Embryonic facial prominence (tissue), 1 donor: ENCODE results near the gene BCL2L11.

ENCODE experiments used
- DNase-seq: peaks from one replicate; pipeline ENCODE4 v3.0.0-alpha.2; 2016; ENCODE audit errors: extremely low spot score

The BCL2L11 gene

GRCh38 chr2:111168528-111169239, 48.0 kb downstream of the BCL2L11 start:
- no peak for DNase-seq

GRCh38 chr2:111169268-111169667, 48.6 kb downstream of the BCL2L11 start:
- no peak for DNase-seq

GRCh38 chr2:111169924-111170323, 49.2 kb downstream of the BCL2L11 start:
- no peak for DNase-seq

- no peak for DNase-seq
Observed at GRCh38 chr2:111171337-111171930, 50.7 kb downstream of the BCL2L11 start.

GRCh38 chr2:111172666-111173065, 52.0 kb downstream of the BCL2L11 start:
- DNase-seq, result no peak

- no peak for DNase-seq
Observed at GRCh38 chr2:111173338-111173737, 52.6 kb downstream of the BCL2L11 start.

GRCh38 chr2:111173856-111174255, 53.1 kb downstream of the BCL2L11 start:
- no peak for DNase-seq

GRCh38 chr2:111175615-111176014, 54.9 kb downstream of the BCL2L11 start:
- no peak for DNase-seq

DNA sequence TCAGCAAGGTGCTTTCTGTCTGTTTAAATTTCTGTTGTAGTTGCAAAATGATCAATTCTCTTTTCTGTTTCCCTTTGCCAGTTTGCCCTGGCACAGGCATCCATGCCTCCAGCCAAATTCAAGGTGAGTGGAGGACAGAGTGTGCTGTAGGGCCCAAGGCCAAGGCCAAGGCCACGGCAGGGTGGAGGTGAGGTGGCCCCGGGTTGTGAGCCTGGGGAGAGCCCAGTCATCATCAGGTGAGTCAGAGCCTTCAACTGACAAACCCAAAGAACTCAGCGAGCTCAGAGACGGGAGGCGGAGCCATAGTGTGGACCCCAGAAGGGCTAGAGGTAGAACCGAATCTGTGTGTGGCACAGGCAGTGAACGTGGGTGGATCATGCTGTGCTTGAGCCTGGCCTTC, 55.7 kb downstream of the BCL2L11 start:
- DNase-seq, result no peak

DNA sequence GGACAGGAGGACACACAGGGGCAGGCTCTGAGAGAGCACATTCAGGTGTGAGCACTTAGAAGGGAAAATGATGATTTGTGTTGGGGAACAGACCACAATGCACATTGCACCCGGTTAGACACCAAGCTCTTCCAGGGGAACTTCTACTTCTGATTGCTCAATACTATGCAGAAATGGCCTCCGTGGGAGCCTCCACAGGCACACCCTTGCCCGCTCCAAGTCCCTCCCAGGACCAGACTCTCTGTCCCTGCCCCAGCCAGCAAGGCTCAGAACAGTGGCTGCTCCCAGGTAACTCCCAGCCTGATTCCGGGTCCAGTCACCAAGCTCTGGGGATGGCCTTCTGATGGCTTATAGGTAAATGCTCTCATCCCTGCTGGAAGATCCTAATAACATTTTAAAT, 56.2 kb downstream of the BCL2L11 start:
- DNase-seq, result no peak

DNA sequence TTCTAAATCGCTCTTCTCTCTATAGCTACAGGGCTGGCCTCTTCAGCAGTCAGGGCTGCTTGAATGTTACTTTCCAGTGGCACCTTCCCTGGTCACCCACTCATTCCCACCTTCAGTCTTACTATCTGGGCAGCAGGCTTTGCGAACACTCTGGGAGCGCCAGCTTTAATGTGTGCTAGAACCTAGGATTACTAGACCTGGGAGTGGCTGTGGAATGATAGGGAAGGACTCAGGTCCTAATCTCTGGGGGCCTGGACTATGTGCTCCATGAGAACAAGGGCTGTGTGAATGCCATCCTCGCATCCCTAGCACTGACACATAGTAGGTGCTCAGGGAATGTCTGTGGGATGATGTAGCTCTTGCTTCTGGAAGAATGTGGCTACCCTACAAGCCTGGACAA, 57.6 kb downstream of the BCL2L11 start:
- DNase-seq, result no peak

GRCh38 chr2:111178730-111179405, 58.2 kb downstream of the BCL2L11 start:
- no peak for DNase-seq

GRCh38 chr2:111182121-111182520, 61.4 kb downstream of the BCL2L11 start:
- no peak for DNase-seq

GRCh38 chr2:111182740-111183139, 62.0 kb downstream of the BCL2L11 start:
- DNase-seq, result no peak

DNA sequence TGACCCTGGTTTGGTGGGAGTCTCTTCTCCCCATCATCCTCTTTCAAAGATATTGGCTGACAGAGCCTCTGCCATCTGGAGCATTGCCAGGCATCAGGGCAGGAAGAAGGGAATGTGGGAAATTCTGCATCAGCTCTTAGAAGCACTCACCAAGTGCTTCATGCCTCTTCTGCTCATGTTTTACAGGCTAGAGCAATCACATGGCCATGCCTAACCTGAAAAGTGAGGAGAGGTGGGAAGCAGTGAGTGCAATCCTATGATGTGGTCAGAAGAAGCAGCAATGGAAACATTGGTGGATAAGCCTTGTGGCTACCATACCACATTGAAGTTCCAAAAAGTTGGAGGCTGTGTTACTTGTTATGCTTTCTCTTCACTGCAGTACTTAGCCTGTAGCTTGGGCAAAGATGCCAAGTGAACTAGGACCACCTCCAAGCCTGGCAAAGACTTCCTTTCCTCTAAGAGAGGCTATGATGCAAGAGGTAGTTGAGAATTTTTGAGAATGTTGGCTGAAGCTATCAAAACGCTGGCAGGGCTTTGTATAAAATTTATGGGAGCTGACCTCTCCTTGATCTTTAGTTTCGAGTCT, 64.1 kb downstream of the BCL2L11 start:
- DNase-seq, result no peak

DNA sequence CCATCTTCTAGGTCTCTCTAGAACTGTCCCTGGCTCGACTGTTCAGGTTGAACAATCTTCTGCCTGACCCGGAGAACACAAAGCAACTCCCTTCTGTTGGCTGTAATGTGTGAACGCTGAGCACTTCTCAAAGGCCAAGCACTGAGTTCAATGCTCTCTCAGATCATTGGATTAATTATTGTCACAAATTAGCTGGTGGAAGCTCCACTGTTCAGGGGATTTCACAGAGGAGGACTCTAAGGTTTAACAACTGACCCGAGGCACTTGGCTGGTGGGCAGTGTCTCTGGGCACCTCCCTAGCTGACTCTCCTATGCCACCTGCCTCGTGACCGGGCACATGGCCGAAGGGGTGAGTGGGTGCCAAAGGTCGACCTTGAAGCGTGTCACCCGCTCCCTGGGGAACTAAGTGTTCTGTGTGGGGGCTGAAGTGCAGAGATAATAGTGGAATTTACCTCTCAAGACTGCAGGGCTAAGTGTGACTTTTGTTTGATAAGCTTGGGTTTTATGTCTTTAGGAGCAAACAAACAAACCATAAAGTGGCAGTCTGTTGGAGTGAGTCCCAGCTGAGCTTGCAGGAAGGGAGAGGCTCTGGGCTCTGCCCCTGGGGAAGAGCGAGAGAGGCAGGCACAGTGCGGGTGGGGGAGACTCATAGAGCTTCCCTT, 64.8 kb downstream of the BCL2L11 start:
- no peak for DNase-seq

DNA sequence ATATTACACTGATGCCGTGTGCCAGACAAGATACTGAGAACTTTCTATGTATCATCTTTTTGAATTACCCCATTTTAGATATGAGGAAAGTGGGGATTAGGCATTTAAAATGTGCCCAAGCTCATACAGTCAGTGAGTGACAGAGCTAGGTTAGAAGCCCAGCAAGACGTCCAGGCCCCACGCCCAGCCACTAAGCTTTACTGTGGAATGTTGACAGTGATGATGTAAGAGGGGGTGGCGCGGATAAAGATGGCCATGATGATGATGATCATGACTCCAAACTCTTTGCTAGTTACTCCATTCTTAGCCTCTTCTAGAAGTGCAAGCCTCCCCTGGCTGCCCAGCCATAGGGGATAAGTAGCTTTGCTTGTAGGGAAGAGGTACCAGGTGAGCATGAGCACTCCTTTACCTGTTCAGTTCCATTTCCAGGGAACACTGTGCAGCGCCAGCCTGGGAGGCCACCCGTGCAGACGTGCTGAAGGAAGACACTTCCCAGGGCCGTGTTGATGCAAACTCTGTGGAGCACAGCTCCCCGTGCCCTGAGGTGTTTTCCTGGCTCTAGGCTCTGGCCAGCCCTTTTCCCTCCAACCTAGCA, 65.5 kb downstream of the BCL2L11 start:
- no peak for DNase-seq

- DNase-seq, result no peak
Observed at GRCh38 chr2:111186933-111187332, 66.2 kb downstream of the BCL2L11 start.

- DNase-seq, result no peak
Observed at GRCh38 chr2:111188681-111189080, 68.0 kb downstream of the BCL2L11 start.

DNA sequence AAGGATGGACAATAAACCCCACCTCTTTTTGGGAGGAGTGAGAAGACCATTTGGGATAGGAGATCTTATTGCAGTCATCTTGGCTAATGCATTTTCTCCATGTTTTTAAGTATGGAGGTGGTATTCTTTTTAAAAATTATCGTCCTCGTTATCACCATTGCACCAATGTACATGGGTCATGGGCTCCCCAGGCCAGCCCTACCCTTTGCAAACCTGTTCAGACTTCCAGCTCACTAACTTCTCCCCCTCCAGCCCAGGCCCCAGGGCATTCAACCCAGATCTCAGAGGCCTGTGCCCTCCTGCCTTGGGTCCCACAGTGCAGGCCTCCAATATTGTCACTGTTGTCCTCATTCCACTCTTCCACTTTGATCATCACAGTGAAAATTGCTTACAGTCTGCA, 68.4 kb downstream of the BCL2L11 start:
- DNase-seq, result no peak

DNA sequence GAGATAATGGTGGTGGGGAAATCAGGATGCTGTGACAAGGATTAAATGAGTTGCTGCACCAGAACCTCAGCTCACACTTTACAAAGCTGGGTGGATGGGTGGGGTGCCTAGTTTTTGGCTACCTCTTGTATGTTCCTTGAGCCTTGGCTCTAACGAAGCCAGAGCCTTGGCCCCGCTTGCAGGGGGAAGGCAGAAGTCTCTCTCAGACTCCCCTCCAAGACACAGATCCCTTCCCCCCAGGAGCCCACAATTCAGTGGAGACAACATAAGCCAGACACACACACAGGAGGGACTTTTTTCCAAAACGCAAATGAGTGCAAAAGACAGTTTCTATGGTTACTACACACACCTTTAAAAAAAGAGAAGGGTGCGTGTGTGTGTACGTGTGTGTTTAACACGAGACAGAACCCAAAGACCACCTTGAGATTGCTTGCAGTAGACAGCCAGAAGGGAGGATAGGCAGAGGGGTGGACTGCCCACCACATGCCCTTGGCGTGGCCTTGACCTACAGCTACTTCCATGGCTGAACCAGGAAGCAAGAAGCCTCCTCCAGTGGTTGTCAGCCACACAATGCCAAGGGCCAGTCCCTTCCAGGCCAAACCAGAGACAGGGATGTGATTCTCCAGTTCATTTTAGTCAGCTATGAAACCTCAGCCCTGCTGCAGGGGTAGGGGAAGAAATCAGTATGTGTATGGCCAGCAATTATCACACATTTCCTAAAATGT, 70.3 kb downstream of the BCL2L11 start:
- no peak for DNase-seq
